Endodermal cell (in vitro differentiated cells): ENCODE measurements around the gene NCK2. TPM values are rescaled to one million over a fixed set of nuclear protein-coding genes. Genes with fewer than 3 reads are reported as not detected.

Experiments
- DNase-seq: peaks from one replicate; pipeline ENCODE4 v3.0.0-alpha.2; 2017
- H3K27ac ChIP-seq: 2 replicates; pipeline ENCODE4 v1.5.1; 2013; ENCODE audit warnings: mild to moderate bottlenecking, low read depth, low read length, moderate library complexity
- H3K27me3 ChIP-seq: 2 replicates; pipeline ENCODE4 v1.6.1; 2013; ENCODE audit warnings: mild to moderate bottlenecking, low read length, moderate library complexity; ENCODE audit not compliant: insufficient read depth, control insufficient read depth, poor library complexity, severe bottlenecking
- H3K36me3 ChIP-seq: 2 replicates; pipeline ENCODE4 v1.7.0; 2013; ENCODE audit warnings: mild to moderate bottlenecking, low read length, moderate library complexity; ENCODE audit not compliant: control insufficient read depth, insufficient read depth
- H3K4me1 ChIP-seq: one replicate; pipeline ENCODE4 v1.7.0; 2013; ENCODE audit warnings: low read length; ENCODE audit not compliant: control insufficient read depth, insufficient read depth
- H3K4me3 ChIP-seq: 2 replicates; pipeline ENCODE4 v1.5.1; 2013; ENCODE audit warnings: mild to moderate bottlenecking, low read length, moderate library complexity
- H3K9ac ChIP-seq: 2 replicates; pipeline ENCODE4 v1.6.1; 2013; ENCODE audit warnings: mild to moderate bottlenecking, low read length, moderate library complexity; ENCODE audit not compliant: poor library complexity, severe bottlenecking; ENCODE audit errors: extremely low read depth
- H3K9me3 ChIP-seq: 2 replicates; pipeline ENCODE4 v1.6.1; 2013; ENCODE audit warnings: mild to moderate bottlenecking, low read length, moderate library complexity; ENCODE audit not compliant: control insufficient read depth
- H3K27ac Mint-ChIP-seq: 2 replicates; pipeline ENCODE4 v1.8.0; 2020; ENCODE audit warnings: mixed read lengths
- H3K27me3 Mint-ChIP-seq: 2 replicates; pipeline ENCODE4 v1.8.0; 2021; ENCODE audit warnings: mild to moderate bottlenecking, mixed read lengths; ENCODE audit not compliant: insufficient read depth
- H3K36me3 Mint-ChIP-seq: 2 replicates; pipeline ENCODE4 v1.8.0; 2020; ENCODE audit warnings: low read depth, mixed read lengths
- H3K4me1 Mint-ChIP-seq: 2 replicates; pipeline ENCODE4 v1.8.0; 2020; ENCODE audit warnings: mixed read lengths
- H3K4me3 Mint-ChIP-seq: 2 replicates; pipeline ENCODE4 v1.8.0; 2020; ENCODE audit warnings: mild to moderate bottlenecking, moderate library complexity, mixed read lengths
- H3K9me3 Mint-ChIP-seq: 2 replicates; pipeline ENCODE4 v1.8.0; 2020; ENCODE audit warnings: mild to moderate bottlenecking, mixed read lengths
- CTCF ChIP-seq: fragments of 200-600 bp; sonication (generic); conservative IDR thresholded peaks from 2 replicates; pipeline ENCODE4 v1.5.0; 2021; ENCODE audit warnings: antibody characterized with exemption, mild to moderate bottlenecking
- whole genome bisulfite sequencing, 2 experiments: methylation state at CpG; one replicate each; pipeline versions ENCODE4 v1.1.5 to v1.1.7; 2013; ENCODE audit warnings: missing lambda C conversion rate in 2 of 2, mixed read lengths in 1 of 2; ENCODE audit not compliant: insufficient coverage in 1 of 2, insufficient read length in 1 of 2; 5-methylcytosine and 5-hydroxymethylcytosine counted together
- total RNA-seq, 2 donors: library from RNA; stranded (reverse); fragmentation: NEBNext Ultra II Directional in 1 of 2; extraction: Animal tissue kit (Norgen Biotek cat#: 25700) in 1 of 2; gene quantifications; 2 replicates in 1 of 2; 3 replicates in 1 of 2; pipeline ENCODE4 v1.2.1, GENCODE V29; 2021

NCK2 gene
- total RNA-seq, 2 donors from 2014 or later: 58.9 to 63.8 TPM

DNA sequence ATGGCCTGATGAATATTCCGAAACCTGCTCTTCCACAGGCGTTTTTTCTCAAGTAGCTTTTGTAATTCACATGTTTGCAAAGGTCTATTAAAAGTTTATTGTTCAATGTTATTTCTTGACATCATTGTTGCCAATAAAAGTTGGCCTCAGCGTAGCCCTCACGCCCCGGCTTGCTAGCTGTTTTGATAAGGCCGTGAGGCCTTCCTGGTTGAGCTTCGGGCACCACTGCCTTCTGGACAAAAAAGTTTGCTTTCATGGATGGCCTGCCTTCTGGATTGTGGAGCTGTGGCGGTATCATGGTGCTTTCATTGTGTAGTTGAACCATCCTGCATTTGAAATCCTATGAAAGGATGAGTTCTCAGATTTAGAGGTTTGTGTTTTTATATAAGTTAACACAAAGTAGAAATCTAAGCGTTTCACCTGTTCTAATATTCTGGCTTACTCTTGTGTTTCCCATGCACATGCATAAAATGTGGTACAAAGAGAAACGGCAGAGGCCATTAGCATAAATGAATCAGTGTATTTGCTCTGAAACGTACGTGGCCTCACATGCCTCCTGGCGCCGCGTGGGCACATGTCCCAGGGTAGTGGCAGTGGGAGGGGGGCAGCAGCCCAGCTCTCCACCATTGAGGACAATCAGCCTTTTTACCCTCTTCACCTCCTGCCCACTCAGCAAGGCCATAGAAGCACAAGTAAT is 134.5 kb downstream of the NCK2 start:
- Histone ChIP-seq H3K4me3 (no peak overlapping the region), H3K4me1 (peaks cover 8% of the 10 kb centered on the region), H3K9ac (no peak overlapping the region), H3K27ac (no peak overlapping the region), H3K9me3 (no peaks in the 10 kb centered on the region), H3K36me3 (peaks cover 41% of the 10 kb centered on the region), H3K27me3 (no peaks in the 10 kb centered on the region)
- no peak for TF ChIP-seq CTCF
- no peak overlapping the region for H3K27ac Mint-ChIP-seq
- H3K4me1 Mint-ChIP-seq: peaks cover 10% of the 10 kb centered on the region
- no peak for DNase-seq
- whole genome bisulfite sequencing, 2 experiments: 94 to 97% methylated on average over 10 to 15 of the region's 15 CpGs
- no peaks in the 10 kb centered on the region for H3K27me3 Mint-ChIP-seq
- no peaks in the 10 kb centered on the region for H3K9me3 Mint-ChIP-seq
- H3K36me3 Mint-ChIP-seq: peaks cover 24% of the 10 kb centered on the region
- H3K4me3 Mint-ChIP-seq: no peak overlapping the region

DNA sequence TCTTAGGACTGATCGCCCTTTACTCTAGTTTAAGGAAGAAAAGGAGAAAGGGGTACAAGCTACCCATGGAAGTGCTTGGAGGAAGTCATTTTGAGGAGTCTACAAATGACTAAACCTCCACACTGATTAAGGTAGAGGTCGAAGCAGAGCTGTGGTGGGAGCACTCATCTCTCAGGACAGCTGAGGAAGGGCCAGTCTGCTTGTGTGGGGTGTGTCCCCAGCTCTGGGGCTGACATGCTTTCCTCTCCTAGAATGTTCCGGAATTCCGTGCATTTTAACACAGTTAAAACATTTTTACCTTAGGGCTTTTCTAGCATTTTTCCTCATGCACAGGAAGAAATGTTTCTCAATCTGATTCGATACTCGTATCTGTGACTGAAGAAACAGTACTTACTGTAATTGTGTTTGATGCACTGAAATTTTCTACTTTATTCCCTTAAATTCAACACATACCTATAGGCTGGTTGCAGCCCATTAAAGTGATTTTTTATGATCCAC is 135.1 kb downstream of the NCK2 start:
- DNase-seq: no peak
- Histone ChIP-seq H3K4me1 (peaks cover 8% of the 10 kb centered on the region), H3K27me3 (no peaks in the 10 kb centered on the region), H3K27ac (no peak overlapping the region), H3K4me3 (no peak overlapping the region), H3K9ac (no peak overlapping the region), H3K36me3 (peaks cover 41% of the 10 kb centered on the region), H3K9me3 (no peaks in the 10 kb centered on the region)
- TF ChIP-seq CTCF: no peak
- Mint-ChIP-seq H3K4me3 (no peak overlapping the region), H3K36me3 (peaks cover 24% of the 10 kb centered on the region), H3K9me3 (no peaks in the 10 kb centered on the region), H3K4me1 (peaks cover 10% of the 10 kb centered on the region), H3K27me3 (no peaks in the 10 kb centered on the region), H3K27ac (no peak overlapping the region)
- WGBS, 2 experiments: 89 to 93% methylated on average over 2 to 6 of the region's 6 CpGs

- H3K36me3 Mint-ChIP-seq: peaks cover 24% of the 10 kb centered on the region
- H3K27ac Mint-ChIP-seq: no peak overlapping the region
- Histone ChIP-seq H3K9ac (no peak overlapping the region), H3K9me3 (no peaks in the 10 kb centered on the region), H3K27me3 (no peaks in the 10 kb centered on the region), H3K4me1 (peaks cover 8% of the 10 kb centered on the region), H3K36me3 (peaks cover 41% of the 10 kb centered on the region), H3K4me3 (no peak overlapping the region), H3K27ac (no peak overlapping the region)
- no peaks in the 10 kb centered on the region for H3K9me3 Mint-ChIP-seq
- H3K27me3 Mint-ChIP-seq: no peaks in the 10 kb centered on the region
- H3K4me3 Mint-ChIP-seq: no peak overlapping the region
- WGBS, 2 experiments: 97 to 100% methylated on average over 2 to 6 of the region's 6 CpGs
- DNase-seq: no peak
- peaks cover 10% of the 10 kb centered on the region for H3K4me1 Mint-ChIP-seq
- no peak for TF ChIP-seq CTCF
Measured at GRCh38 chr2:105880637-105881036, 135.9 kb downstream of the NCK2 start.
